Panc1 (cell line): ENCODE results near the gene CCND1. TPM values are rescaled to one million over a fixed set of nuclear protein-coding genes. Genes with fewer than 3 reads are reported as not detected.

Source experiments
- ATAC-seq: fragments of 200-7000 bp; cut with Tn5 transposase; 2 replicates; pipeline ENCODE4 v1.9.1; 2020; ENCODE audit warnings: mild to moderate bottlenecking, moderate library complexity
- BruUV-seq: library from RNA; stranded (reverse); fragments of 400-500 nt; replicated peaks from 2 replicates; lab custom pipeline; 2021; lab: Mats Ljungman, UMichigan
- CTCF ChIA-PET: fragments of 300-600 bp; sonication (Branson Sonifier 250); formaldehyde crosslinking; loops from one replicate; lab custom pipeline; 2022; ENCODE audit warnings: antibody characterized with exemption; lab: Charles Lee
- POLR2A ChIA-PET: fragments of 300-600 bp; sonication (Branson Sonifier 250); formaldehyde crosslinking; loops from one replicate; lab custom pipeline; 2022; ENCODE audit warnings: antibody characterized with exemption; lab: Charles Lee
- DNase-seq: peaks from one replicate; pipeline ENCODE4 v3.0.0-alpha.2; 2010; ENCODE audit warnings: low read depth, low spot score
- H3K27ac ChIP-seq: 2 replicates; pipeline ENCODE4 v1.5.1; 2011; ENCODE audit warnings: mild to moderate bottlenecking, low read length, inconsistent platforms
- H3K27me3 ChIP-seq: fragments of 200-500 bp; sonication (Bioruptor generic); 2 replicates; pipeline ENCODE4 v1.6.0; 2014; ENCODE audit warnings: low read length, inconsistent platforms; ENCODE audit not compliant: control insufficient read depth, insufficient read depth
- H3K36me3 ChIP-seq: fragments of 200-500 bp; sonication (Bioruptor generic); 2 replicates; pipeline ENCODE4 v1.5.1; 2014; ENCODE audit warnings: inconsistent platforms, mild to moderate bottlenecking, low read length, moderate library complexity; ENCODE audit not compliant: control insufficient read depth, insufficient read depth
- H3K4me1 ChIP-seq: 2 replicates; pipeline ENCODE4 v1.5.1; 2011; ENCODE audit warnings: inconsistent platforms, mild to moderate bottlenecking, low read length, moderate library complexity; ENCODE audit not compliant: control insufficient read depth, insufficient read depth
- H3K4me3 ChIP-seq, 2 experiments: 2 replicates each; pipeline ENCODE4 v1.5.1; 2011 to 2012; ENCODE audit warnings: low read depth in 2 of 2, low read length in 2 of 2, mild to moderate bottlenecking in 2 of 2, inconsistent platforms in 1 of 2, moderate library complexity in 1 of 2
- H3K9me3 ChIP-seq: fragments of 200-500 bp; sonication (Bioruptor generic); 2 replicates; pipeline ENCODE4 v1.5.1; 2014; ENCODE audit warnings: low read depth, mild to moderate bottlenecking, inconsistent platforms, low read length, moderate library complexity; ENCODE audit not compliant: control insufficient read depth, insufficient read depth
- CTCF ChIP-seq: fragments of 450-650 bp; IDR thresholded peaks from 2 replicates; pipeline ENCODE4 v1.5.1; 2017; ENCODE audit warnings: mild to moderate bottlenecking
- POLR2AphosphoS5 ChIP-seq: IDR thresholded peaks from 2 replicates; pipeline ENCODE4 v1.6.1; 2012; ENCODE audit warnings: mild to moderate bottlenecking, low read depth, low read length, moderate library complexity
- REST ChIP-seq, 2 experiments: IDR thresholded peaks; 2 replicates each; pipeline ENCODE4 v1.6.1; 2011 to 2012; ENCODE audit warnings: low read depth in 2 of 2, control low read depth in 1 of 2, low read length in 1 of 2, mild to moderate bottlenecking in 1 of 2, moderate library complexity in 1 of 2; ENCODE audit not compliant: insufficient read depth in 1 of 2
- SIN3A ChIP-seq: IDR thresholded peaks from 2 replicates; pipeline ENCODE4 v1.6.1; 2012; ENCODE audit warnings: low read depth, mild to moderate bottlenecking, low read length, moderate library complexity, borderline replicate concordance; ENCODE audit not compliant: insufficient read depth
- in situ Hi-C: cut with HindIII; loops from 2 replicates; pipeline ENCODE4 v1.10.0; 2016; ENCODE audit warnings: low sequenced_read_pairs, low pct_unique_long_range_greater_than_20kb
- intact Hi-C: fragments of 100-400 bp; cut with micrococcal nuclease; formaldehyde crosslinking; loops from one replicate; pipeline ENCODE4 v1.10.0; 2022; ENCODE audit not compliant: unreplicated experiment
- total RNA-seq: library from RNA; stranded (reverse); gene quantifications from one replicate; pipeline ENCODE4 v1.2.1, GENCODE V29; 2021; ENCODE audit not compliant: unreplicated experiment

The CCND1 gene
- total RNA-seq, 1 experiment from 2014 or later = 259 TPM

GRCh38 chr11:69648679-69649575 is 8.0 kb downstream of the CCND1 start:
- Histone ChIP-seq H3K27me3 (no peaks in the 10 kb centered on the region), H3K4me3 (no peak overlapping the region), H3K9me3 (no peaks in the 10 kb centered on the region), H3K36me3 (peaks cover 24% of the 10 kb centered on the region), H3K27ac (no peak overlapping the region), H3K4me1 (peaks cover 35% of the 10 kb centered on the region)
- intact Hi-C loops (no loop called here), in situ Hi-C loops (no loop called here)
- no TSS peak for BruUV-seq
- ChIA-PET CTCF (no interaction called here), POLR2A (interaction anchor here (0.6 kb wide), 1 partner anchor 1320 kb away, joined by 3 read pairs; no protein-coding TSS in a partner anchor)
- ATAC-seq (no peak), DNase-seq (no peak)
- TF ChIP-seq CTCF (no peak), SIN3A (no peak), REST (IDR thresholded peaks at IDR 0.05; ENCODE audit: insufficient read depth in 1 of 2, low read depth in 2 of 2, low read length in 1 of 2) (no peak)

- ATAC-seq = no peak
- ChIA-PET POLR2A (interaction anchor here (0.6 kb wide), 1 partner anchor 1321 kb away, joined by 3 read pairs; no protein-coding TSS in a partner anchor), CTCF (no interaction called here)
- Histone ChIP-seq H3K27ac (no peak overlapping the region), H3K9me3 (no peaks in the 10 kb centered on the region), H3K27me3 (no peaks in the 10 kb centered on the region), H3K4me1 (peaks cover 35% of the 10 kb centered on the region), H3K36me3 (peaks cover 24% of the 10 kb centered on the region), H3K4me3 (no peak overlapping the region)
- in situ Hi-C loops = no loop called here
- DNase-seq = no peak
- TF ChIP-seq REST (IDR thresholded peaks at IDR 0.05; ENCODE audit: insufficient read depth in 1 of 2, low read depth in 2 of 2, low read length in 1 of 2) (no peak), POLR2AphosphoS5 (no peak), SIN3A (no peak), CTCF (no peak)
- no TSS peak for BruUV-seq
- intact Hi-C loops = no loop called here
Measured at GRCh38 chr11:69649576-69649900, 8.6 kb downstream of the CCND1 start.
